Astrocyte (in vitro differentiated cells and primary cell): Measurements from ENCODE around the gene SYT5. TPM values are rescaled to one million over a fixed set of nuclear protein-coding genes. Genes with fewer than 3 reads are reported as not detected.
"Not testable (repeated sequence)": the region's sequence is repeated elsewhere in the genome, so short reads cannot be mapped to it uniquely, and the experiment has no call there.

Experiments used
- DNase-seq: peaks from one replicate; pipeline ENCODE4 v3.0.0-alpha.2; 2010; ENCODE audit warnings: low read depth
- FAIRE-seq: peaks from 2 replicates; lab custom pipeline; 2011; peaks lifted over from hg19 to GRCh38; lab: Jason Lieb, UNC
- H2AFZ ChIP-seq: 2 replicates; pipeline ENCODE4 v1.6.0; 2012; ENCODE audit warnings: low read depth, low read length, inconsistent platforms
- H3K27ac ChIP-seq: 2 replicates; pipeline ENCODE4 v1.5.1; 2011; ENCODE audit warnings: low read depth, low read length, inconsistent platforms
- H3K27me3 ChIP-seq: 2 replicates; pipeline ENCODE4 v1.6.0; 2011; ENCODE audit warnings: low read length, inconsistent platforms; ENCODE audit not compliant: insufficient read depth
- H3K36me3 ChIP-seq: 2 replicates; pipeline ENCODE4 v1.5.1; 2011; ENCODE audit warnings: low read length, inconsistent platforms; ENCODE audit not compliant: insufficient read depth
- H3K4me1 ChIP-seq: 2 replicates; pipeline ENCODE4 v1.5.1; 2011; ENCODE audit warnings: low read length, inconsistent platforms; ENCODE audit not compliant: insufficient read depth
- H3K4me2 ChIP-seq: 2 replicates; pipeline ENCODE4 v1.6.0; 2012; ENCODE audit warnings: low read length, inconsistent platforms
- H3K4me3 ChIP-seq: 2 replicates; pipeline ENCODE4 v1.5.1; 2011; ENCODE audit warnings: low read depth, mild to moderate bottlenecking, low read length, inconsistent platforms; ENCODE audit not compliant: insufficient read depth
- H3K79me2 ChIP-seq: 2 replicates; pipeline ENCODE4 v1.6.0; 2012; ENCODE audit warnings: mild to moderate bottlenecking, low read length, inconsistent platforms; ENCODE audit not compliant: insufficient read depth
- H3K9ac ChIP-seq: 2 replicates; pipeline ENCODE4 v1.6.0; 2012; ENCODE audit warnings: mild to moderate bottlenecking, low read length, inconsistent platforms
- H3K9me3 ChIP-seq: 2 replicates; pipeline ENCODE4 v1.5.1; 2012; ENCODE audit warnings: low read depth, mild to moderate bottlenecking, low read length, inconsistent platforms; ENCODE audit not compliant: insufficient read depth
- H4K20me1 ChIP-seq: 2 replicates; pipeline ENCODE4 v1.6.0; 2012; ENCODE audit warnings: low read length, inconsistent platforms; ENCODE audit not compliant: insufficient read depth
- H3K27ac Mint-ChIP-seq: one replicate; pipeline ENCODE4 v1.8.0; 2021; ENCODE audit warnings: mild to moderate bottlenecking, mixed read lengths; ENCODE audit not compliant: unreplicated experiment
- H3K27me3 Mint-ChIP-seq: one replicate; pipeline ENCODE4 v1.8.0; 2021; ENCODE audit warnings: low read depth, mixed read lengths; ENCODE audit not compliant: unreplicated experiment
- H3K36me3 Mint-ChIP-seq: one replicate; pipeline ENCODE4 v1.8.0; 2021; ENCODE audit warnings: low read depth, mixed read lengths; ENCODE audit not compliant: unreplicated experiment
- H3K4me1 Mint-ChIP-seq: one replicate; pipeline ENCODE4 v1.8.0; 2021; ENCODE audit warnings: low read depth, mixed read lengths; ENCODE audit not compliant: unreplicated experiment
- H3K4me3 Mint-ChIP-seq: one replicate; pipeline ENCODE4 v1.8.0; 2021; ENCODE audit warnings: mild to moderate bottlenecking, moderate library complexity, mixed read lengths; ENCODE audit not compliant: unreplicated experiment
- H3K9me3 Mint-ChIP-seq: one replicate; pipeline ENCODE4 v1.8.0; 2021; ENCODE audit warnings: mild to moderate bottlenecking, mixed read lengths; ENCODE audit not compliant: unreplicated experiment
- EZH2 ChIP-seq: IDR thresholded peaks from 2 replicates; pipeline ENCODE4 v1.6.1; 2012; ENCODE audit warnings: mild to moderate bottlenecking, low read length, inconsistent platforms; ENCODE audit not compliant: insufficient read depth
- total RNA-seq: library from RNA; stranded (reverse); gene quantifications from 2 replicates; pipeline ENCODE4 v1.2.1, GENCODE V29; 2021
- TF ChIP-seq, protein P1 (sequence below): IDR thresholded peaks from 2 replicates; pipeline ENCODE4 v1.5.1; 2011; ENCODE audit warnings: low read depth, mild to moderate bottlenecking, inconsistent platforms, low read length, moderate library complexity; ENCODE audit not compliant: insufficient read depth

SYT5 gene
- total RNA-seq, 1 donor from 2014 or later, result 1.1 TPM

DNA sequence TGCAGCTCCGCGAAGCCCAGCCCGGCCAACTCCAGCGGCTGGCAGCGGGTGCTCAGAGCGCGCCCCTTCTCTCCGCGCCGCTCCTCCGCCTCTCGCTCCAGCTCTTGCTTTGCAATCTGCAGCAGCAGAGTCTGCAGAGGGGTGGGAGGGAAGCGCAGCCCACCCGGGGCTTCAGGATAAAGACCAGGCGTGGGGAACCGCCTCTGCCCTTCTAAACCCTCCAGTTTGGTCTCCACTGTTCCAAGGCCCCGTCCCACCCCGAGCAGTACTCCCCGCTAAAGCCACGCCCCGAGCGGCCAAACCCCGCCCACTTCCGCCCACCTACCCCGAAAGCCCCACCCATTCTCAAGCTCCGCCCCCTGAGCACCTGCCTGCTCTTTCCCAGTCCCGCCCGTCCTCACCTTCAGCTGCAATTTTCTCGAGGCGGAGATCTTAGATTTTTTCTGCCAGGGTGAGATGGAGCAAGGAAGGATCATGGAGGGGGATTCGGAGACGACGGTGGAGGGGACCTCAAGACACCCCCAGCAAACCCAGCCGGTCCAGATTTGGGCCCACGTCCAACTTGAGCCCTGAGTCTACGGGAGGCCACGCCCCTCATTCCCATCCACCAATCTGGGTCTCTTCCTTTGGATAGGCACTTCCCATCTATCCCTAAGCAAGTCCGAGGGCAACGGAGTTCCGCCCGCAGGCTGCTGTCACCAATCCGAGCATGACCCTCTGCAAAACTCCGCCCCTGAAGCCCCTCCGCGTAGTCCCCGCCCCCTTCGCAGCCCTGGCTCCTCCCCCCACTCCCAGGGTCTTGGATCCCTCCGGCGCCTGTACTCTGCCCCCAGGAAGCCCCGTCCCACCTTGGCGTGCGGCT lies 23.7 kb downstream of the SYT5 start:
- Histone ChIP-seq H3K9me3 (no peaks in the 10 kb centered on the region), H3K4me3 (no peak overlapping the region), H3K36me3 (no peaks in the 10 kb centered on the region), H4K20me1 (no peaks in the 10 kb centered on the region), H3K4me2 (peak overlapping the region; percentile 17), H3K27ac (no peak overlapping the region), H2AFZ (no peak overlapping the region), H3K79me2 (no peaks in the 10 kb centered on the region), H3K9ac (no peak overlapping the region), H3K27me3 (peaks cover 4% of the 10 kb centered on the region), H3K4me1 (peaks cover 6% of the 10 kb centered on the region)
- Mint-ChIP-seq H3K27ac (no peak overlapping the region), H3K9me3 (peaks cover 2% of the 10 kb centered on the region), H3K27me3 (peaks cover 33% of the 10 kb centered on the region), H3K4me1 (peaks cover 3% of the 10 kb centered on the region), H3K36me3 (no peaks in the 10 kb centered on the region), H3K4me3 (no peak overlapping the region)
- no peak for DNase-seq
- no peak for FAIRE-seq
- TF ChIP-seq EZH2, result no peak
- TF ChIP-seq, protein P1, sequence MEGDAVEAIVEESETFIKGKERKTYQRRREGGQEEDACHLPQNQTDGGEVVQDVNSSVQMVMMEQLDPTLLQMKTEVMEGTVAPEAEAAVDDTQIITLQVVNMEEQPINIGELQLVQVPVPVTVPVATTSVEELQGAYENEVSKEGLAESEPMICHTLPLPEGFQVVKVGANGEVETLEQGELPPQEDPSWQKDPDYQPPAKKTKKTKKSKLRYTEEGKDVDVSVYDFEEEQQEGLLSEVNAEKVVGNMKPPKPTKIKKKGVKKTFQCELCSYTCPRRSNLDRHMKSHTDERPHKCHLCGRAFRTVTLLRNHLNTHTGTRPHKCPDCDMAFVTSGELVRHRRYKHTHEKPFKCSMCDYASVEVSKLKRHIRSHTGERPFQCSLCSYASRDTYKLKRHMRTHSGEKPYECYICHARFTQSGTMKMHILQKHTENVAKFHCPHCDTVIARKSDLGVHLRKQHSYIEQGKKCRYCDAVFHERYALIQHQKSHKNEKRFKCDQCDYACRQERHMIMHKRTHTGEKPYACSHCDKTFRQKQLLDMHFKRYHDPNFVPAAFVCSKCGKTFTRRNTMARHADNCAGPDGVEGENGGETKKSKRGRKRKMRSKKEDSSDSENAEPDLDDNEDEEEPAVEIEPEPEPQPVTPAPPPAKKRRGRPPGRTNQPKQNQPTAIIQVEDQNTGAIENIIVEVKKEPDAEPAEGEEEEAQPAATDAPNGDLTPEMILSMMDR, result no peak

DNA sequence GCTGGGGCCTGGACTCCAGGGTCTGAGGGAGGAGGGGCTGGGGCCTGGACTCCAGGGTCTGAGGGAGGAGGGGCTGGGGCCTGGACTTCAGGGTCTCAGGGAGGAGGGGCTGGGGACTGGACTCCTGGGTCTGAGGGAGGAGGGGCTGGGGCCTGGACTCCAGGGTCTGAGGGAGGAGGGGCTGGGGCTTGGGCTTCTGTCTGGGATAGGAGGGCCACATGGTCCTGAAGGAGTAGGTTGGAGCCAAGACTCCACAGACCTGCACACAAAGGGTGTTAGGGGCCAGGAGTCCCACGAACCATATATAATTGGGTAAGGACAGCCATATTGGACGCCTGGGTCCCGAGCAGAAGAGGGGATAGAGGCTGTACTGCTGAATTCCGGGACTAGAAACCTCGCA lies 24.3 kb downstream of the SYT5 start:
- H3K4me3 Mint-ChIP-seq, H3K4me3 ChIP-seq, H3K79me2 ChIP-seq: not testable (repeated sequence)

DNA sequence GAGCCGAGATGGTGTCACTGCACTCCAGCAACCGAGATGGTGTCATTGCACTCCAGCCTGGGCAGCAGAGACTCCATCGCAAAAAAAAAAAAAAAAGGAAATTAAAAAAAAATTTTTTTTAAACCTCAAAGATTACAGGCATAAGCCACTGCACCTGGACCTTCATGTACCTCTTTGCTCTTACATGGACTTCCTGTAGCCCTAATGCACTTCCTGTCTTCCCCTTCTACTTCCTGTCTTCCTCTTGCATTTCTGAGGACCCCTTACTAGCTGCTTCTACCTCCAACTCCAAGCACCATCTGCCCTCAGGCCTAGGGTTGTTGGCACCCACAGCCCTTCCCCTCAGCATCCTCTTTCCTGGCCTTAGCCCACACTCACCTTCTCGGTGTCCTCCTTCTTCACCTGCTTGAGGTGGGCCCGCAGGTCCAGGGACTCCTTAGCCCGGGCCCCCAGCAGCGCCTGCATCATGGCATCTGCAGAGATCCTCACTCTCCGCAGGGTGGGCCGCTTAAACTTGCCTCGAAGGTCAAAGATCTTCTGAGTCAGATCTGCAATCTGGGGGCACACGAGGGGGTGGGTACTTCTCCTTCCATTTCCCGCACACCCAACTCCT lies 26.3 kb downstream of the SYT5 start:
- no peaks in the 10 kb centered on the region for H3K4me1 ChIP-seq
- no peak for DNase-seq
- peaks cover 2% of the 10 kb centered on the region for H3K4me1 Mint-ChIP-seq
- no peak overlapping the region for H3K27ac ChIP-seq
- H3K9me3 ChIP-seq, result no peaks in the 10 kb centered on the region
- no peaks in the 10 kb centered on the region for H3K36me3 ChIP-seq
- H3K4me3 Mint-ChIP-seq, result no peak overlapping the region
- TF ChIP-seq EZH2, result no peak
- TF ChIP-seq, protein P1, result no peak
- H3K79me2 ChIP-seq, result no peaks in the 10 kb centered on the region
- no peak overlapping the region for H3K9ac ChIP-seq
- H3K27me3 Mint-ChIP-seq, result peaks cover 43% of the 10 kb centered on the region
- H3K4me3 ChIP-seq, result no peak overlapping the region
- H3K27me3 ChIP-seq, result peaks cover 19% of the 10 kb centered on the region
- no peak overlapping the region for H3K27ac Mint-ChIP-seq
- no peak overlapping the region for H3K4me2 ChIP-seq
- H3K36me3 Mint-ChIP-seq, result no peaks in the 10 kb centered on the region
- no peak for FAIRE-seq
- H3K9me3 Mint-ChIP-seq, result peaks cover 4% of the 10 kb centered on the region
- no peaks in the 10 kb centered on the region for H4K20me1 ChIP-seq
- no peak overlapping the region for H2AFZ ChIP-seq

More for the DNA sequence above, 24.3 kb downstream of the SYT5 start:
- not testable (repeated sequence) for H2AFZ ChIP-seq, H3K4me1 ChIP-seq, H3K27ac ChIP-seq, H3K9me3 ChIP-seq, H3K27ac Mint-ChIP-seq, H3K27me3 ChIP-seq, H3K36me3 ChIP-seq, H3K36me3 Mint-ChIP-seq, H3K9ac ChIP-seq, H4K20me1 ChIP-seq, FAIRE-seq, H3K9me3 Mint-ChIP-seq, H3K4me1 Mint-ChIP-seq, DNase-seq
- peaks cover 33% of the 10 kb centered on the region for H3K27me3 Mint-ChIP-seq
- peak overlapping the region; percentile 17 for H3K4me2 ChIP-seq
